K562 (cell line): ENCODE results near the gene SHE. TPM values are rescaled to one million over a fixed set of nuclear protein-coding genes. Genes with fewer than 3 reads are reported as not detected.
A peak's percentile ranks its signal among the peaks of the same experiment; 100 is the strongest.

Source experiments
- CBFA2T2 ChIP-seq: fragments of 450-650 bp; conservative IDR thresholded peaks from 2 replicates; pipeline ENCODE4 v1.6.1; 2017; ENCODE audit warnings: mild to moderate bottlenecking
- CREB1 ChIP-seq, 2 experiments: sonication (generic) in 1 of 2; formaldehyde crosslinking in 1 of 2; IDR thresholded peaks; 2 replicates each; pipeline versions ENCODE4 v1.6.1 to v1.8.0; 2012 to 2022; ENCODE audit warnings: inconsistent platforms in 1 of 2, mild to moderate bottlenecking in 1 of 2, missing genetic modification reagents in 1 of 2, moderate library complexity in 1 of 2
- EGR1 ChIP-seq: fragments of 450-650 bp; conservative IDR thresholded peaks from 2 replicates; pipeline ENCODE4 v1.6.1; 2017; ENCODE audit warnings: mild to moderate bottlenecking
- FOS ChIP-seq: IDR thresholded peaks from 3 replicates; pipeline ENCODE4 v1.6.1; 2011; ENCODE audit not compliant: insufficient read length; ENCODE audit errors: extremely low read depth
- HDAC1 ChIP-seq, 2 experiments: fragments of 450-650 bp; IDR thresholded peaks; 2 replicates each; pipeline ENCODE4 v1.6.1; 2016 to 2017; ENCODE audit warnings: inconsistent platforms in 1 of 2, mild to moderate bottlenecking in 1 of 2, moderate library complexity in 1 of 2
- HDAC8 ChIP-seq: fragments of 450-650 bp; IDR thresholded peaks from 2 replicates; pipeline ENCODE4 v1.6.1; 2016; ENCODE audit warnings: mild to moderate bottlenecking, missing genetic modification characterization, moderate library complexity, missing compliant biosample characterization
- KDM1A ChIP-seq, 2 experiments: fragments of 450-650 bp; IDR thresholded peaks; 2 replicates each; pipeline ENCODE4 v1.6.1; 2016; ENCODE audit warnings: mild to moderate bottlenecking in 2 of 2
- KLF16 ChIP-seq: IDR thresholded peaks from 2 replicates; pipeline ENCODE4 v1.6.1; 2016; ENCODE audit warnings: antibody characterized with exemption
- RAD21 ChIP-seq, 2 experiments: fragments of 250-450 bp in 1 of 2; fragments of 450-650 bp in 1 of 2; sonication (Bioruptor Pico) in 1 of 2; formaldehyde crosslinking in 1 of 2; IDR thresholded peaks in 1 of 2; conservative IDR thresholded peaks in 1 of 2; 2 replicates each; pipeline versions ENCODE4 v1.4.0 to v1.8.0; 2020 to 2022; ENCODE audit warnings: mild to moderate bottlenecking in 2 of 2, moderate library complexity in 1 of 2
- SMARCE1 ChIP-seq: fragments of 450-650 bp; IDR thresholded peaks from 2 replicates; pipeline ENCODE4 v1.7.1; 2016; ENCODE audit warnings: mild to moderate bottlenecking
- SMC3 ChIP-seq: conservative IDR thresholded peaks from 2 replicates; pipeline ENCODE4 v1.6.1; 2011; ENCODE audit warnings: low read depth, low read length, improper control_type of control experiment; ENCODE audit not compliant: insufficient read depth
- TARDBP ChIP-seq: fragments of 450-650 bp; IDR thresholded peaks from 2 replicates; pipeline ENCODE4 v1.6.1; 2016
- TEAD4 ChIP-seq, 2 experiments: sonication (generic) in 1 of 2; formaldehyde crosslinking in 1 of 2; IDR thresholded peaks; 2 replicates each; pipeline versions ENCODE4 v1.6.1 to v1.8.0; 2012 to 2022; ENCODE audit warnings: borderline replicate concordance in 1 of 2, inconsistent platforms in 1 of 2, low read length in 1 of 2, mild to moderate bottlenecking in 1 of 2, missing genetic modification reagents in 1 of 2
- ZFP36 ChIP-seq: fragments of 150-350 bp; IDR thresholded peaks from 2 replicates; pipeline ENCODE4 v1.6.1; 2018; ENCODE audit warnings: low read length, low read depth; ENCODE audit not compliant: partially characterized antibody
- ZFX ChIP-seq: sonication (generic); formaldehyde crosslinking; IDR thresholded peaks from 2 replicates; pipeline ENCODE4 v1.8.0; 2022; ENCODE audit warnings: mild to moderate bottlenecking, missing genetic modification reagents, moderate library complexity
- ZNF41 ChIP-seq: fragments of 250-450 bp; sonication (Bioruptor Pico); conservative IDR thresholded peaks from 2 replicates; pipeline ENCODE4 v1.4.0; 2020; ENCODE audit warnings: mild to moderate bottlenecking
- polyA plus RNA-seq, 8 experiments: library from polyadenylated mRNA; depleted of rRNA in 4 of 8; stranded (reverse) in 5 of 8; unstranded in 3 of 8; fragments of >200 nt; fragmentation: Nextera tagmentation in 2 of 8; fragmentation: Illumina TruSeq in 1 of 8; extraction: Ambion mirVana in 2 of 8; extraction: Trizol in 1 of 8; gene quantifications; 2 replicates each; pipeline versions ENCODE4 v1.2.1 to v1.2.3, GENCODE V29; 2011 to 2014; ENCODE audit warnings: inconsistent platforms in 1 of 8, missing spikeins in 1 of 8
- total RNA-seq, 7 experiments: library from RNA; depleted of rRNA in 6 of 7; stranded (reverse); fragments of >200 nt in 6 of 7; fragmentation: Illumina TruSeq in 2 of 7; extraction: Trizol in 2 of 7; gene quantifications; 2 replicates each; pipeline versions ENCODE4 v1.2.1 to v1.2.3, GENCODE V29; 2011 to 2021; ENCODE audit warnings: low replicate concordance in 1 of 7
- TF ChIP-seq, protein P1 (sequence below), 2 experiments: IDR thresholded peaks in 1 of 2; conservative IDR thresholded peaks in 1 of 2; 2 replicates each; pipeline ENCODE4 v1.6.1; 2016; ENCODE audit warnings: low read depth in 2 of 2, mild to moderate bottlenecking in 1 of 2, missing compliant biosample characterization in 1 of 2, missing genetic modification characterization in 1 of 2, moderate library complexity in 1 of 2
- TF ChIP-seq, protein P2 (sequence below): IDR thresholded peaks from 2 replicates; pipeline ENCODE4 v1.6.1; 2011; ENCODE audit warnings: borderline replicate concordance, low read depth, mild to moderate bottlenecking, moderate library complexity, low read length; ENCODE audit not compliant: insufficient read depth, poor library complexity, severe bottlenecking
- TF ChIP-seq, protein P3 (sequence below): fragments of 450-650 bp; IDR thresholded peaks from 2 replicates; pipeline ENCODE4 v1.6.1; 2016; ENCODE audit warnings: low read depth, mild to moderate bottlenecking, moderate library complexity
- TF ChIP-seq, protein P4 (sequence below): fragments of 450-650 bp; IDR thresholded peaks from 2 replicates; pipeline ENCODE4 v1.6.1; 2016

The SHE gene
- total and polyA plus RNA-seq, 9 of the 15 experiments (the other 6 are each of a cell fraction or from before 2014, with no cell fraction given), result 0.01 to 0.05 TPM; not detected in 7

DNA sequence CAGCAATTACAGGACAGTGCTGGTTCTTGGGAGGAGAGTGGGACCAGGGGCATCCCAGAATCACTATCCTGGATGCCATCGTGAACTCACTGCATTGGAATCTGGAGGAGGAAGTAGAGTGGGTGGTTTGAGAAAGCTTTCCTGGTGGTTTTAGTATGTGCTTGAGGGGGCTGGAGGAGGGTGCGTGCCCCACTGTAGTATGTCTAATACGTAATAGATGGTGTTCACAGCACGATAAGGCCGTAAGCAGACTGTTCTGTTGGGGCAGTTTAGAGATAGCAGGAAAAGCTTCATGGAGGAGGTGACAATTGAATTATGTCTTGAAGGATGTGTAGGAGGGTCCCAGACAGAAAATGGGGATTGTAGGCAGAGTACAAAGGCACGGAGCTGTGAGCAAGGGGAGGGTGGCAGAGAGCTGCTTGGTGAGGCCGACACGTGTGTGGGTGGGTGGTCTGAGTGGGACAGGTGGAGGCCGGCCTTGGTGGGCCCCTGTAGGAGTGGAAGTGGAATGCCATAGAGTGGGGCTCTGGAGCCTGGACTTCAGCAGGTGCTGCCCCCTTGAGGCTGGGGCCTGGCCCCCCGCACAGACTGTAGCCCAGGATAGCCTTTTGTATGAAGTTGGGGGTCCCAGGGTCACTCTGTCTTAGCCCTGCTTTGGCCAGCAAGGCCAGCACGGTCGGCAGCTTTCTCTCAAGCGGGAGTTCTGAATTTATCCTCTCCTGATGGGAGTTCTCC, 60.0 kb downstream of the SHE start (continued):
- TF ChIP-seq, protein P1, sequence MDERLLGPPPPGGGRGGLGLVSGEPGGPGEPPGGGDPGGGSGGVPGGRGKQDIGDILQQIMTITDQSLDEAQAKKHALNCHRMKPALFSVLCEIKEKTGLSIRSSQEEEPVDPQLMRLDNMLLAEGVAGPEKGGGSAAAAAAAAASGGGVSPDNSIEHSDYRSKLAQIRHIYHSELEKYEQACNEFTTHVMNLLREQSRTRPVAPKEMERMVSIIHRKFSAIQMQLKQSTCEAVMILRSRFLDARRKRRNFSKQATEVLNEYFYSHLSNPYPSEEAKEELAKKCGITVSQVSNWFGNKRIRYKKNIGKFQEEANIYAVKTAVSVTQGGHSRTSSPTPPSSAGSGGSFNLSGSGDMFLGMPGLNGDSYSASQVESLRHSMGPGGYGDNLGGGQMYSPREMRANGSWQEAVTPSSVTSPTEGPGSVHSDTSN (CRISPR knock-in tag; IDR thresholded peaks at IDR 0.05; ENCODE audit: low read depth), result no peak
- TF ChIP-seq, protein P1 (tag; conservative IDR thresholded peaks at IDR 0.05; ENCODE audit: low read depth), result peak; percentile 57; the same call in 1 of the 2 replicates
- TF ChIP-seq, protein P2, sequence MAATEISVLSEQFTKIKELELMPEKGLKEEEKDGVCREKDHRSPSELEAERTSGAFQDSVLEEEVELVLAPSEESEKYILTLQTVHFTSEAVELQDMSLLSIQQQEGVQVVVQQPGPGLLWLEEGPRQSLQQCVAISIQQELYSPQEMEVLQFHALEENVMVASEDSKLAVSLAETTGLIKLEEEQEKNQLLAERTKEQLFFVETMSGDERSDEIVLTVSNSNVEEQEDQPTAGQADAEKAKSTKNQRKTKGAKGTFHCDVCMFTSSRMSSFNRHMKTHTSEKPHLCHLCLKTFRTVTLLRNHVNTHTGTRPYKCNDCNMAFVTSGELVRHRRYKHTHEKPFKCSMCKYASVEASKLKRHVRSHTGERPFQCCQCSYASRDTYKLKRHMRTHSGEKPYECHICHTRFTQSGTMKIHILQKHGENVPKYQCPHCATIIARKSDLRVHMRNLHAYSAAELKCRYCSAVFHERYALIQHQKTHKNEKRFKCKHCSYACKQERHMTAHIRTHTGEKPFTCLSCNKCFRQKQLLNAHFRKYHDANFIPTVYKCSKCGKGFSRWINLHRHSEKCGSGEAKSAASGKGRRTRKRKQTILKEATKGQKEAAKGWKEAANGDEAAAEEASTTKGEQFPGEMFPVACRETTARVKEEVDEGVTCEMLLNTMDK, result peak; percentile 75
- no peak for TF ChIP-seq FOS
- peak; percentile 76 for TF ChIP-seq CBFA2T2
- TF ChIP-seq, protein P3, sequence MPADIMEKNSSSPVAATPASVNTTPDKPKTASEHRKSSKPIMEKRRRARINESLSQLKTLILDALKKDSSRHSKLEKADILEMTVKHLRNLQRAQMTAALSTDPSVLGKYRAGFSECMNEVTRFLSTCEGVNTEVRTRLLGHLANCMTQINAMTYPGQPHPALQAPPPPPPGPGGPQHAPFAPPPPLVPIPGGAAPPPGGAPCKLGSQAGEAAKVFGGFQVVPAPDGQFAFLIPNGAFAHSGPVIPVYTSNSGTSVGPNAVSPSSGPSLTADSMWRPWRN, result no peak
- TF ChIP-seq HDAC1 (IDR thresholded peaks at IDR 0.05), result peak in 1 of 2 experiments; percentile 34; a peak in 1 of 4 replicates
- no peak for TF ChIP-seq HDAC8 (tag)
- peak; percentile 34; the same call in 1 of the 2 replicates for TF ChIP-seq CREB1 (IDR thresholded peaks at IDR 0.05)
- TF ChIP-seq CREB1 (CRISPR knock-in tag; IDR thresholded peaks at IDR 0.05), result no peak
- TF ChIP-seq KLF16, result 0 out of 2 replicates have a peak, but pooled peaks have one; percentile 11
- TF ChIP-seq EGR1, result peak; percentile 84
- peak; percentile 36; the same call in 1 of the 2 replicates for TF ChIP-seq TEAD4 (IDR thresholded peaks at IDR 0.05; ENCODE audit: low read length)
- TF ChIP-seq TEAD4 (CRISPR knock-in tag; IDR thresholded peaks at IDR 0.05; ENCODE audit: borderline replicate concordance), result no peak
- TF ChIP-seq TARDBP, result no peak
- no peak for TF ChIP-seq ZFX (CRISPR knock-in tag)
- peak; percentile 69 for TF ChIP-seq ZFP36
- TF ChIP-seq, protein P4, sequence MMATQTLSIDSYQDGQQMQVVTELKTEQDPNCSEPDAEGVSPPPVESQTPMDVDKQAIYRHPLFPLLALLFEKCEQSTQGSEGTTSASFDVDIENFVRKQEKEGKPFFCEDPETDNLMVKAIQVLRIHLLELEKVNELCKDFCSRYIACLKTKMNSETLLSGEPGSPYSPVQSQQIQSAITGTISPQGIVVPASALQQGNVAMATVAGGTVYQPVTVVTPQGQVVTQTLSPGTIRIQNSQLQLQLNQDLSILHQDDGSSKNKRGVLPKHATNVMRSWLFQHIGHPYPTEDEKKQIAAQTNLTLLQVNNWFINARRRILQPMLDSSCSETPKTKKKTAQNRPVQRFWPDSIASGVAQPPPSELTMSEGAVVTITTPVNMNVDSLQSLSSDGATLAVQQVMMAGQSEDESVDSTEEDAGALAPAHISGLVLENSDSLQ, result peak; percentile 16; the same call in 1 of the 2 replicates
- peak; percentile 70 to 77; a peak in 3 of 4 replicates for TF ChIP-seq KDM1A (IDR thresholded peaks at IDR 0.05)
- peak in 1 of 2 experiments; percentile 52; a peak in 2 of 4 replicates for TF ChIP-seq RAD21 (CRISPR knock-in tag; conservative IDR thresholded peaks at IDR 0.05 in 1 of 2, IDR thresholded peaks at IDR 0.05 in 1 of 2)
- TF ChIP-seq SMARCE1, result 0 out of 2 replicates have a peak, but pooled peaks have one; percentile 16
- TF ChIP-seq ZNF41 (CRISPR knock-in tag), result no peak
- 0 out of 2 replicates have a peak, but pooled peaks have one; percentile 12 for TF ChIP-seq SMC3
